H1 (cell line): Measurements from ENCODE around the gene BTAF1. TPM values are rescaled to one million over a fixed set of nuclear protein-coding genes. Genes with fewer than 3 reads are reported as not detected.
A peak's percentile ranks its signal among the peaks of the same experiment; 100 is the strongest.

ENCODE experiments used
- CTCF ChIA-PET: fragments of 300-600 bp; sonication (Branson Sonifier 250); formaldehyde crosslinking; loops from one replicate; lab custom pipeline; 2021; ENCODE audit not compliant: partially characterized antibody; lab: Charles Lee
- POLR2A ChIA-PET: fragments of 300-600 bp; sonication (Branson Sonifier 250); formaldehyde crosslinking; loops from one replicate; lab custom pipeline; 2021; ENCODE audit warnings: inconsistent platforms; ENCODE audit not compliant: partially characterized antibody; lab: Charles Lee
- DNase-seq, 2 experiments: peaks; one replicate each; pipeline versions ENCODE4 v3.0.0 to v3.0.0-alpha.2; 2010 to 2022; ENCODE audit warnings: low spot score in 2 of 2, low read depth in 1 of 2, mixed read lengths in 1 of 2
- FAIRE-seq: peaks from 2 replicates; lab custom pipeline; 2011; peaks lifted over from hg19 to GRCh38; lab: Jason Lieb, UNC
- H2AFZ ChIP-seq: 2 replicates; pipeline ENCODE4 v1.8.1; 2012; ENCODE audit warnings: low read length, inconsistent platforms
- H2AK5ac ChIP-seq: 2 replicates; pipeline ENCODE4 v1.6.1; 2013; ENCODE audit warnings: low read depth, low read length
- H2BK120ac ChIP-seq: replicated peaks from 2 replicates; pipeline ENCODE3; 2013; ENCODE audit warnings: low read depth, low read length, inconsistent platforms
- H2BK12ac ChIP-seq: 2 replicates; pipeline ENCODE4 v1.6.1; 2013; ENCODE audit warnings: low read depth, low read length
- H2BK15ac ChIP-seq: 2 replicates; pipeline ENCODE4 v1.6.1; 2013; ENCODE audit warnings: low read length
- H2BK20ac ChIP-seq: 2 replicates; pipeline ENCODE4 v1.6.1; 2013; ENCODE audit warnings: low read length
- H2BK5ac ChIP-seq: 2 replicates; pipeline ENCODE4 v1.6.1; 2013; ENCODE audit warnings: low read depth, low read length
- H3K14ac ChIP-seq: 2 replicates; pipeline ENCODE4 v1.6.1; 2013; ENCODE audit warnings: inconsistent platforms; ENCODE audit not compliant: insufficient read length
- H3K18ac ChIP-seq: 2 replicates; pipeline ENCODE4 v1.6.1; 2013; ENCODE audit warnings: low read length; ENCODE audit errors: extremely low read depth
- H3K23ac ChIP-seq: 2 replicates; pipeline ENCODE4 v1.6.1; 2013; ENCODE audit warnings: inconsistent platforms; ENCODE audit not compliant: insufficient read length
- H3K23me2 ChIP-seq: 2 replicates; pipeline ENCODE4 v1.6.1; 2013; ENCODE audit warnings: low read depth, low read length
- H3K27ac ChIP-seq: 2 replicates; pipeline ENCODE4 v1.6.1; 2011; ENCODE audit warnings: low read depth, low read length, inconsistent platforms
- H3K27me3 ChIP-seq, 4 experiments: replicated peaks in 1 of 4; 1 replicate in 1 of 4; 2 replicates in 3 of 4; pipeline versions ENCODE4 v1.6.1 to v1.8.1; 2011 to 2013; ENCODE audit warnings: low read length in 3 of 4, mild to moderate bottlenecking in 3 of 4, inconsistent platforms in 2 of 4, mixed read lengths in 2 of 4, moderate library complexity in 1 of 4; ENCODE audit not compliant: control insufficient read depth in 3 of 4, insufficient read depth in 3 of 4; ENCODE audit errors: extremely low read depth in 1 of 4
- H3K36me3 ChIP-seq, 4 experiments: 2 replicates each; pipeline versions ENCODE4 v1.6.1 to v1.8.1; 2011 to 2013; ENCODE audit warnings: mild to moderate bottlenecking in 4 of 4, low read length in 3 of 4, moderate library complexity in 2 of 4, control low read depth in 1 of 4, inconsistent platforms in 1 of 4; ENCODE audit not compliant: insufficient read depth in 4 of 4, control insufficient read depth in 2 of 4
- H3K4ac ChIP-seq: replicated peaks from 2 replicates; pipeline ENCODE3; 2013; ENCODE audit warnings: low read length, low read depth, mixed read lengths, inconsistent platforms; ENCODE audit not compliant: insufficient read length
- H3K4me1 ChIP-seq, 4 experiments: replicated peaks in 1 of 4; 1 replicate in 1 of 4; 2 replicates in 3 of 4; pipeline versions ENCODE4 v1.6.1 to v1.8.1; 2011 to 2013; ENCODE audit warnings: low read length in 3 of 4, inconsistent platforms in 2 of 4, mixed read lengths in 1 of 4; ENCODE audit not compliant: insufficient read depth in 4 of 4, control insufficient read depth in 3 of 4
- H3K4me2 ChIP-seq, 2 experiments: 2 replicates each; pipeline versions ENCODE4 v1.6.1 to v1.8.1; 2011 to 2013; ENCODE audit warnings: low read depth in 2 of 2, low read length in 2 of 2, control low read depth in 1 of 2, inconsistent platforms in 1 of 2, mild to moderate bottlenecking in 1 of 2; ENCODE audit not compliant: insufficient read depth in 1 of 2
- H3K4me3 ChIP-seq, 4 experiments: fragments of 200-600, 300-600 bp in 1 of 4; sonication (generic), shearing (Covaris generic), sonication (Bioruptor Twin) in 1 of 4; 2 replicates each; pipeline versions ENCODE4 v1.5.1 to v1.8.1; 2011 to 2016; ENCODE audit warnings: low read length in 4 of 4, low read depth in 3 of 4, control low read depth in 2 of 4, inconsistent platforms in 2 of 4, mild to moderate bottlenecking in 2 of 4, mixed read lengths in 1 of 4, moderate library complexity in 1 of 4; ENCODE audit not compliant: insufficient read depth in 2 of 4; ENCODE audit errors: extremely low read depth in 1 of 4
- H3K56ac ChIP-seq: replicated peaks from 2 replicates; pipeline ENCODE3; 2013; ENCODE audit warnings: low read depth, mild to moderate bottlenecking, mixed read lengths, low read length, inconsistent platforms; ENCODE audit not compliant: insufficient read length
- H3K79me1 ChIP-seq: 2 replicates; pipeline ENCODE4 v1.6.1; 2013; ENCODE audit warnings: low read depth, low read length, control low read depth
- H3K79me2 ChIP-seq, 2 experiments: 2 replicates each; pipeline versions ENCODE4 v1.6.1 to v1.8.1; 2012 to 2013; ENCODE audit warnings: low read length in 2 of 2, mild to moderate bottlenecking in 2 of 2, inconsistent platforms in 1 of 2; ENCODE audit not compliant: insufficient read depth in 2 of 2, control insufficient read depth in 1 of 2
- H3K9ac ChIP-seq, 4 experiments: replicated peaks in 1 of 4; 1 replicate in 1 of 4; 2 replicates in 3 of 4; pipeline versions ENCODE4 v1.6.1 to v1.8.1; 2011 to 2013; ENCODE audit warnings: low read depth in 3 of 4, low read length in 3 of 4, control low read depth in 2 of 4, mild to moderate bottlenecking in 2 of 4, moderate library complexity in 2 of 4, inconsistent platforms in 1 of 4; ENCODE audit errors: extremely low read depth in 1 of 4
- H3K9me3 ChIP-seq, 2 experiments: 2 replicates each; pipeline versions ENCODE4 v1.6.1 to v1.8.1; 2012 to 2013; ENCODE audit warnings: mild to moderate bottlenecking in 2 of 2, moderate library complexity in 2 of 2, control low read depth in 1 of 2, inconsistent platforms in 1 of 2, low read depth in 1 of 2, low read length in 1 of 2, mixed read lengths in 1 of 2; ENCODE audit not compliant: insufficient read depth in 2 of 2
- H4K20me1 ChIP-seq, 2 experiments: replicated peaks in 1 of 2; 2 replicates each; pipeline versions ENCODE3 to v1.8.1; 2011 to 2013; ENCODE audit warnings: inconsistent platforms in 2 of 2, low read length in 2 of 2, mild to moderate bottlenecking in 1 of 2; ENCODE audit not compliant: insufficient read depth in 2 of 2, control insufficient read depth in 1 of 2
- H4K5ac ChIP-seq: 2 replicates; pipeline ENCODE4 v1.6.1; 2013; ENCODE audit warnings: low read length, low read depth, mixed read lengths, inconsistent platforms; ENCODE audit not compliant: insufficient read length
- H4K8ac ChIP-seq: 2 replicates; pipeline ENCODE4 v1.8.0; 2013; ENCODE audit warnings: mild to moderate bottlenecking, moderate library complexity, low read length, inconsistent platforms; ENCODE audit not compliant: insufficient read depth; ENCODE audit errors: extremely low read depth
- H4K91ac ChIP-seq: replicated peaks from 2 replicates; pipeline ENCODE3; 2013; ENCODE audit warnings: low read length, mixed read lengths, inconsistent platforms; ENCODE audit not compliant: insufficient read length
- CEBPB ChIP-seq: IDR thresholded peaks from 2 replicates; pipeline ENCODE4 v1.6.1; 2012; ENCODE audit warnings: low read depth, low read length
- CHD2 ChIP-seq: IDR thresholded peaks from 2 replicates; pipeline ENCODE4 v1.6.1; 2012; ENCODE audit warnings: low read length, improper control_type of control experiment
- HDAC2 ChIP-seq, 2 experiments: fragments of 300-600 bp in 1 of 2; sonication (generic) in 1 of 2; IDR thresholded peaks; 2 replicates each; pipeline ENCODE4 v1.6.1; 2011 to 2012; ENCODE audit warnings: low read depth in 2 of 2, low read length in 2 of 2, mild to moderate bottlenecking in 2 of 2, moderate library complexity in 2 of 2, borderline replicate concordance in 1 of 2, inconsistent platforms in 1 of 2
- RBBP5 ChIP-seq: IDR thresholded peaks from 2 replicates; pipeline ENCODE4 v1.7.1; 2012; ENCODE audit warnings: low read depth, mild to moderate bottlenecking, inconsistent platforms, low read length, moderate library complexity, borderline replicate concordance
- ZNF274 ChIP-seq: IDR thresholded peaks from 2 replicates; pipeline ENCODE4 v1.7.0; 2012; ENCODE audit warnings: low read length, borderline replicate concordance; ENCODE audit errors: extremely low read depth
- WGBS, 2 experiments: shearing (Covaris generic) in 1 of 2; methylation state at CpG; one replicate each; pipeline versions ENCODE4 v1.1.6 to v1.1.7; 2013 to 2015; ENCODE audit warnings: low lambda C conversion rate in 2 of 2, mixed read lengths in 2 of 2, inconsistent platforms in 1 of 2, low coverage in 1 of 2, missing lambda C conversion rate in 1 of 2; ENCODE audit not compliant: insufficient replicate concordance in 2 of 2, insufficient coverage in 1 of 2, insufficient read length in 1 of 2; ENCODE audit errors: extremely low coverage in 1 of 2, missing lambda C conversion rate in 1 of 2; 5-methylcytosine and 5-hydroxymethylcytosine counted together
- polyA plus RNA-seq, 7 experiments: library from polyadenylated mRNA; depleted of rRNA in 3 of 7; stranded (reverse) in 5 of 7; unstranded in 2 of 7; fragments of >200 nt in 5 of 7; fragments of 200-250 nt in 2 of 7; gene quantifications; 1 replicate in 5 of 7; 2 replicates in 1 of 7; 4 replicates in 1 of 7; pipeline versions ENCODE4 v1.2.1 to v1.2.3, GENCODE V29; 2011 to 2013; ENCODE audit warnings: missing spikeins in 2 of 7, mixed read lengths in 2 of 7
- total RNA-seq: library from RNA; stranded (reverse); fragmentation: NEBNext Ultra II Directional; extraction: Animal tissue kit (Norgen Biotek cat#: 25700); gene quantifications from 2 replicates; pipeline ENCODE4 v1.2.1, GENCODE V29; 2021

Gene BTAF1
- total and polyA plus RNA-seq, 2 of the 8 experiments (the other 6 are each of a cell fraction or from before 2014, with no cell fraction given): 24.5 to 39.1 TPM

- ChIA-PET CTCF (interaction anchor here (0.9 to 2.1 kb wide), 5 partner anchors 8 to 33 kb away, joined by 3 to 6 read pairs (median 4); no protein-coding TSS in a partner anchor), POLR2A (interaction anchor here (0.9 to 1.2 kb wide), 2 partner anchors 10 to 29 kb away, joined by 3 to 5 read pairs; no protein-coding TSS in a partner anchor)
- FAIRE-seq (no peak), DNase-seq (no peak)
- H2AFZ ChIP-seq: no peak overlapping the region
- peak overlapping the region; percentile 33; the same call in 1 of the 2 replicates for H3K18ac ChIP-seq
- no peak overlapping the region for H4K8ac ChIP-seq
- H3K79me1 ChIP-seq: no peaks in the 10 kb centered on the region
- H4K20me1 ChIP-seq: no peaks in the 10 kb centered on the region
- no peak overlapping the region for H3K4me3 ChIP-seq
- no peak overlapping the region for H2BK12ac ChIP-seq
- H2BK15ac ChIP-seq: no peak overlapping the region
- no peak overlapping the region for H3K23ac ChIP-seq
- no peaks in the 10 kb centered on the region for H3K23me2 ChIP-seq
- H4K91ac ChIP-seq: peak overlapping the region; percentile 32
- H3K27ac ChIP-seq: no peak overlapping the region
- H2BK120ac ChIP-seq: peak overlapping the region; percentile 4
- no peaks in the 10 kb centered on the region for H3K79me2 ChIP-seq
- H3K36me3 ChIP-seq: no peaks in the 10 kb centered on the region
- H3K4ac ChIP-seq: no peak overlapping the region
- H2BK5ac ChIP-seq: no peak overlapping the region
- 66% methylated on average over 7 of the region's 7 CpGs; no CpG with 5 or more reads in 1 of the 2 experiments for WGBS, 2 experiments
- no peak overlapping the region for H2BK20ac ChIP-seq
- no peak overlapping the region for H3K56ac ChIP-seq
- H3K9ac ChIP-seq: no peak overlapping the region
- TF ChIP-seq HDAC2 (IDR thresholded peaks at IDR 0.05; ENCODE audit: borderline replicate concordance in 1 of 2, low read depth in 2 of 2, low read length in 2 of 2) (no peak), ZNF274 (no peak), CEBPB (no peak), CHD2 (no peak), RBBP5 (no peak)
- H3K9me3 ChIP-seq: no peaks in the 10 kb centered on the region
- peaks cover 11 to 28% (median 22%) of the 10 kb centered on the region in 4 experiments; a peak in 6 of 7 replicates for H3K4me1 ChIP-seq
- H4K5ac ChIP-seq: no peak overlapping the region
- H3K14ac ChIP-seq: no peak overlapping the region
- H2AK5ac ChIP-seq: no peak overlapping the region; the same call in 1 of the 2 replicates
- H3K4me2 ChIP-seq: peak overlapping the region in 1 of 2 experiments; percentile 4; a peak in 1 of 4 replicates
- no peaks in the 10 kb centered on the region for H3K27me3 ChIP-seq
Measured at GRCh38 chr10:91879515-91880170, 43.9 kb upstream of the BTAF1 start.
